ENCODE data around the gene GMDS.

Gene GMDS

DNA sequence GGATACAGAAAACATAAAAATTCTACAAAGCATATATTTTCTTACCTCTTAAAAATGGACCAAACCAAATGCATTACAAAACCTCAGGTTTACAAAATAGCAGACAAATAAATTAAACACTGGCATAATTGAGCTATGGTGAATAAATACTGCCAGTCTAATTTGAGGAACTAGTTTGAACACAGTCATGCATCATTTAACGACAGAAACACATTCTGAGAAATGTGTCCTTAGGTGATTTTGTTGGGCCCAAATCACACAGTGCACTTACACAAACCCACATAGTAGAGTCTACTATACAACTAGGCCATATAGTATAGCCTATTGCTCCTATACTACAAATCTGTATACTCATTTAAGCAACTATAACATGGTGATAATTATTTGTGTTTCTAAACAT lies 420.1 kb downstream of the GMDS start:
- 91% methylated on average over 1 of the region's 1 CpG for WGBS
- Histone ChIP-seq H2BK15ac (ENCODE audit: low read depth, poor library complexity, severe bottlenecking) (no peak overlapping the region), H3K4me3 (ENCODE audit: insufficient read depth in 1 of 2, low read depth in 1 of 2, low read length in 2 of 2) (no peak overlapping the region), H3K27me3 (ENCODE audit: control insufficient read depth in 1 of 2, insufficient read depth in 1 of 2, low read length in 2 of 2) (no peaks in the 10 kb centered on the region), H3K4me2 (ENCODE audit: low read length, poor library complexity, severe bottlenecking) (no peak overlapping the region), H2BK12ac (ENCODE audit: low read length in 2 of 2) (no peak overlapping the region), H2BK5ac (ENCODE audit: low read depth, low read length, poor library complexity, severe bottlenecking) (no peak overlapping the region), H3K4ac (ENCODE audit: low read depth in 1 of 2, low read length in 2 of 2) (no peak overlapping the region), H2AFZ (ENCODE audit: low read depth, low read length) (no peak overlapping the region), H3K79me1 (replicated peaks; ENCODE audit: low read length, poor library complexity, severe bottlenecking) (no peaks in the 10 kb centered on the region), H4K8ac (ENCODE audit: low read length) (no peak overlapping the region), H3K23ac (ENCODE audit: low read length in 2 of 2) (no peak overlapping the region), H4K91ac (ENCODE audit: low read length) (no peak overlapping the region), H3K36me3 (ENCODE audit: control insufficient read depth in 1 of 2, insufficient read depth in 2 of 2, low read depth in 1 of 2, low read length in 2 of 2) (peaks cover 0 to 3% of the 10 kb centered on the region in 2 experiments), H3K18ac (ENCODE audit: low read depth in 1 of 2, low read length in 2 of 2) (no peak overlapping the region), H3K9me3 (ENCODE audit: control insufficient read depth, low read length) (peaks cover 23% of the 10 kb centered on the region), H3K27ac (ENCODE audit: low read length, poor library complexity, severe bottlenecking) (no peak overlapping the region), H3K4me1 (ENCODE audit: control insufficient read depth, insufficient read depth, low read depth, low read length) (peaks cover 8% of the 10 kb centered on the region), H2AK5ac (ENCODE audit: low read length, severe bottlenecking) (no peak overlapping the region), H3K14ac (ENCODE audit: low read length in 2 of 2) (no peak overlapping the region), H2BK120ac (ENCODE audit: low read depth, low read length) (no peak overlapping the region), H3K9ac (ENCODE audit: low read length) (no peak overlapping the region)
- DNase-seq: no peak

DNA sequence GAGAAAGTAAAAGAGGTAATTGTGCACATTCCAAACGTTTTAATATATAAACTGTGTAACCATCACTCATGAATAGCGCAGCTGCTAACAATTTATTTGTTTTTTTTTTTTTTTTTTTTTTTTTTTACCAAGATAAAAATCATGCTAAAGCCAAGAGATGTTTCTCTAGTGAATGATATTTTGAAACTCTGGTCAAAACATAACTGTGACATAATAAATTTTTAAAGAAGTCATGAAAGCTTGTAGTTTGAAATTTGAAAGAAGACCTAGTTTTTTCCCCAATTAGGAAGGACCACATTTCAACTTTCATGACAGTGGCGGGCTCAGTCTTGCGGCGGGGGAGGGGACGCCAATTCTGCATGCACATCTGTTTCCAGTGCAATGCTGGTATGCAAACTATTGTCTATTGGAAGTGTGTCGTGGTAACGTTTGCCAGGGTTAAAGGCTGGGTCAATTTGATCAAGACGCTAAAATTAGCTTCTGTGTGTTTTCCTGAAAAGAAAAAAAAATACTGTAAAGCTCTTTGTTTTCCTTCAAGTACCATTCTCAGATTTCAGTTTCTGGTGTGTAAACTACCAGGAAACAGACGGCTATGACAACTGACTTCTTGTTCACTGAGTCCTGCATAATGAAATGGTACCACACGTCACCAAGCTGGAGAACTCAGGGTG lies 423.8 kb downstream of the GMDS start:
- H3K9me3 ChIP-seq (ENCODE audit: control insufficient read depth, low read length): no peaks in the 10 kb centered on the region
- no peak overlapping the region for H2BK12ac ChIP-seq (ENCODE audit: low read length in 2 of 2)
- H3K4me2 ChIP-seq (ENCODE audit: low read length, poor library complexity, severe bottlenecking): peak overlapping the region; percentile 55
- H3K14ac ChIP-seq (ENCODE audit: low read length in 2 of 2): no peak overlapping the region
- H2BK5ac ChIP-seq (ENCODE audit: low read depth, low read length, poor library complexity, severe bottlenecking): no peak overlapping the region
- DNase-seq: no peak
- no peak overlapping the region for H2AK5ac ChIP-seq (ENCODE audit: low read length, severe bottlenecking)
- no peaks in the 10 kb centered on the region for H3K79me1 ChIP-seq (replicated peaks; ENCODE audit: low read length, poor library complexity, severe bottlenecking)
- no peak overlapping the region for H2BK120ac ChIP-seq (ENCODE audit: low read depth, low read length)
- H3K4me3 ChIP-seq (ENCODE audit: insufficient read depth in 1 of 2, low read depth in 1 of 2, low read length in 2 of 2): peak overlapping the region in 1 of 2 experiments; percentile 71
- H3K27me3 ChIP-seq (ENCODE audit: control insufficient read depth in 1 of 2, insufficient read depth in 1 of 2, low read length in 2 of 2): no peaks in the 10 kb centered on the region
- no peak overlapping the region for H3K4ac ChIP-seq (ENCODE audit: low read depth in 1 of 2, low read length in 2 of 2)
- H3K18ac ChIP-seq (ENCODE audit: low read depth in 1 of 2, low read length in 2 of 2): no peak overlapping the region
- 66% methylated on average over 7 of the region's 11 CpGs for WGBS
- H3K36me3 ChIP-seq (ENCODE audit: control insufficient read depth in 1 of 2, insufficient read depth in 2 of 2, low read depth in 1 of 2, low read length in 2 of 2): no peaks in the 10 kb centered on the region
- H3K23ac ChIP-seq (ENCODE audit: low read length in 2 of 2): no peak overlapping the region
- peaks cover 8% of the 10 kb centered on the region for H3K4me1 ChIP-seq (ENCODE audit: control insufficient read depth, insufficient read depth, low read depth, low read length)
- H3K9ac ChIP-seq (ENCODE audit: low read length): peak overlapping the region; percentile 72
- no peak overlapping the region for H4K8ac ChIP-seq (ENCODE audit: low read length)
- H3K27ac ChIP-seq (ENCODE audit: low read length, poor library complexity, severe bottlenecking): no peak overlapping the region
- H2BK15ac ChIP-seq (ENCODE audit: low read depth, poor library complexity, severe bottlenecking): no peak overlapping the region
- H2AFZ ChIP-seq (ENCODE audit: low read depth, low read length): no peak overlapping the region
- H4K91ac ChIP-seq (ENCODE audit: low read length): no peak overlapping the region

DNA sequence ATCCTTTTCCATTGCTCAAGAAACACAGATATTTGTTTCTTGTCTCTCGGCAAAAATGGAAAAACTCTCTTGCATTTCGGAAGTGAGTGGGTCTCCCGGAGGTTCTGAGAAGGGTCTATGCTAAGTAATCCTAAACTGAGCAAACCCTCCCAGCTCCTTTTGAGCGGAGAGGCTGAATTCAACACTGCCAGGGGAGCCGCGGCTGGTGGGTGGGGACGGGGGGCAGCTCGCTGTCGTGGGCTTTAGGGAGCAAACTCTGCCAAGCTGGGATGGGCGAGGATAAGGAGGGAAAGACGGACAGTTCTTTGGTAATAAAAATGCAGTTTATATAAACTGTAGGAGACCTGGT lies 424.3 kb downstream of the GMDS start:
- WGBS: 91% methylated on average over 10 of the region's 11 CpGs
- H2BK120ac ChIP-seq (ENCODE audit: low read depth, low read length): no peak overlapping the region
- no peak overlapping the region for H2BK5ac ChIP-seq (ENCODE audit: low read depth, low read length, poor library complexity, severe bottlenecking)

DNA sequence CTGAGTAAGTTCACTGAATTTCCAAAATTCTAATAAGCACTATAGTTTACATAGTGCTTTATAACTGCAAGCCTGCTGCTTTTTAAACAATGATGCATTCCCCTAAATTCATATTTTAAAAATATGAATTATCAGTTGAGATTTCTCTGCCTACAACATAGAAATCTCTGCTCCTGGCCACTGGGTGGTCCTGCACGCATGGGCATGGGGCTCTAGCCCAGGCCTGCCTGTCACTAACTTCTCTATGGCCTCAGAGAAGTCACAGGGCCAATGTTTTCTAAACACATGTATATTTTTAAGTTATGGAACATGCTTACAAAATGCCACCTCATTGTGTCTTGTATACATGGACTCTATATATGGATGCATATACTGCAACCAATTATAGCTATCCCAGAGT lies 424.7 kb downstream of the GMDS start:
- Histone ChIP-seq H3K4me3 (ENCODE audit: insufficient read depth in 1 of 2, low read depth in 1 of 2, low read length in 2 of 2) (peak overlapping the region in 1 of 2 experiments; percentile 71), H3K4me2 (ENCODE audit: low read length, poor library complexity, severe bottlenecking) (no peak overlapping the region), H2AK5ac (ENCODE audit: low read length, severe bottlenecking) (no peak overlapping the region), H3K27me3 (ENCODE audit: control insufficient read depth in 1 of 2, insufficient read depth in 1 of 2, low read length in 2 of 2) (no peaks in the 10 kb centered on the region), H2BK12ac (ENCODE audit: low read length in 2 of 2) (no peak overlapping the region), H2BK15ac (ENCODE audit: low read depth, poor library complexity, severe bottlenecking) (no peak overlapping the region), H3K18ac (ENCODE audit: low read depth in 1 of 2, low read length in 2 of 2) (no peak overlapping the region), H3K4ac (ENCODE audit: low read depth in 1 of 2, low read length in 2 of 2) (no peak overlapping the region), H4K91ac (ENCODE audit: low read length) (no peak overlapping the region), H3K27ac (ENCODE audit: low read length, poor library complexity, severe bottlenecking) (no peak overlapping the region), H3K36me3 (ENCODE audit: control insufficient read depth in 1 of 2, insufficient read depth in 2 of 2, low read depth in 1 of 2, low read length in 2 of 2) (no peaks in the 10 kb centered on the region), H3K79me1 (replicated peaks; ENCODE audit: low read length, poor library complexity, severe bottlenecking) (no peaks in the 10 kb centered on the region), H3K9me3 (ENCODE audit: control insufficient read depth, low read length) (no peaks in the 10 kb centered on the region), H3K14ac (ENCODE audit: low read length in 2 of 2) (no peak overlapping the region), H3K4me1 (ENCODE audit: control insufficient read depth, insufficient read depth, low read depth, low read length) (peaks cover 7% of the 10 kb centered on the region), H2BK120ac (ENCODE audit: low read depth, low read length) (no peak overlapping the region), H2AFZ (ENCODE audit: low read depth, low read length) (no peak overlapping the region), H2BK5ac (ENCODE audit: low read depth, low read length, poor library complexity, severe bottlenecking) (no peak overlapping the region), H3K23ac (ENCODE audit: low read length in 2 of 2) (no peak overlapping the region), H3K9ac (ENCODE audit: low read length) (peak overlapping the region; percentile 72), H4K8ac (ENCODE audit: low read length) (no peak overlapping the region)
- 80% methylated on average over 1 of the region's 1 CpG for WGBS
- no peak for DNase-seq

More for the DNA sequence above, 424.3 kb downstream of the GMDS start:
- peak overlapping the region; percentile 72 for H3K9ac ChIP-seq (ENCODE audit: low read length)
- peak overlapping the region; percentile 2 for H3K27ac ChIP-seq (ENCODE audit: low read length, poor library complexity, severe bottlenecking)
- no peak overlapping the region for H2BK12ac ChIP-seq (ENCODE audit: low read length in 2 of 2)
- H3K14ac ChIP-seq (ENCODE audit: low read length in 2 of 2): no peak overlapping the region
- no peaks in the 10 kb centered on the region for H3K9me3 ChIP-seq (ENCODE audit: control insufficient read depth, low read length)
- no peaks in the 10 kb centered on the region for H3K79me1 ChIP-seq (replicated peaks; ENCODE audit: low read length, poor library complexity, severe bottlenecking)
- H2BK15ac ChIP-seq (ENCODE audit: low read depth, poor library complexity, severe bottlenecking): no peak overlapping the region
- H2AFZ ChIP-seq (ENCODE audit: low read depth, low read length): no peak overlapping the region
- no peak overlapping the region for H3K4ac ChIP-seq (ENCODE audit: low read depth in 1 of 2, low read length in 2 of 2)
- H3K4me3 ChIP-seq (ENCODE audit: insufficient read depth in 1 of 2, low read depth in 1 of 2, low read length in 2 of 2): peak overlapping the region in 1 of 2 experiments; percentile 71
- H3K23ac ChIP-seq (ENCODE audit: low read length in 2 of 2): no peak overlapping the region
- peaks cover 8% of the 10 kb centered on the region for H3K4me1 ChIP-seq (ENCODE audit: control insufficient read depth, insufficient read depth, low read depth, low read length)
- no peaks in the 10 kb centered on the region for H3K27me3 ChIP-seq (ENCODE audit: control insufficient read depth in 1 of 2, insufficient read depth in 1 of 2, low read length in 2 of 2)
- H2AK5ac ChIP-seq (ENCODE audit: low read length, severe bottlenecking): no peak overlapping the region
- peak overlapping the region; percentile 53 for H3K4me2 ChIP-seq (ENCODE audit: low read length, poor library complexity, severe bottlenecking)
- H3K36me3 ChIP-seq (ENCODE audit: control insufficient read depth in 1 of 2, insufficient read depth in 2 of 2, low read depth in 1 of 2, low read length in 2 of 2): no peaks in the 10 kb centered on the region
- no peak overlapping the region for H4K91ac ChIP-seq (ENCODE audit: low read length)
- DNase-seq: no peak
- no peak overlapping the region for H4K8ac ChIP-seq (ENCODE audit: low read length)
- H3K18ac ChIP-seq (ENCODE audit: low read depth in 1 of 2, low read length in 2 of 2): no peak overlapping the region

Data from mesenchymal stem cell (in vitro differentiated cells and primary cell).